GM21423 (cell line): Measurements from ENCODE around the gene LSM12.
A peak's percentile ranks its signal among the peaks of the same experiment; 100 is the strongest.
"Not testable (repeated sequence)": the region's sequence is repeated elsewhere in the genome, so short reads cannot be mapped to it uniquely, and the experiment has no call there.

Experiments used
- ATAC-seq: cut with Tn5 transposase; IDR thresholded peaks from one replicate; pipeline ENCODE4 v1.9.1; 2021; ENCODE audit warnings: mild to moderate bottlenecking, moderate library complexity; ENCODE audit not compliant: unreplicated experiment

The LSM12 gene

DNA sequence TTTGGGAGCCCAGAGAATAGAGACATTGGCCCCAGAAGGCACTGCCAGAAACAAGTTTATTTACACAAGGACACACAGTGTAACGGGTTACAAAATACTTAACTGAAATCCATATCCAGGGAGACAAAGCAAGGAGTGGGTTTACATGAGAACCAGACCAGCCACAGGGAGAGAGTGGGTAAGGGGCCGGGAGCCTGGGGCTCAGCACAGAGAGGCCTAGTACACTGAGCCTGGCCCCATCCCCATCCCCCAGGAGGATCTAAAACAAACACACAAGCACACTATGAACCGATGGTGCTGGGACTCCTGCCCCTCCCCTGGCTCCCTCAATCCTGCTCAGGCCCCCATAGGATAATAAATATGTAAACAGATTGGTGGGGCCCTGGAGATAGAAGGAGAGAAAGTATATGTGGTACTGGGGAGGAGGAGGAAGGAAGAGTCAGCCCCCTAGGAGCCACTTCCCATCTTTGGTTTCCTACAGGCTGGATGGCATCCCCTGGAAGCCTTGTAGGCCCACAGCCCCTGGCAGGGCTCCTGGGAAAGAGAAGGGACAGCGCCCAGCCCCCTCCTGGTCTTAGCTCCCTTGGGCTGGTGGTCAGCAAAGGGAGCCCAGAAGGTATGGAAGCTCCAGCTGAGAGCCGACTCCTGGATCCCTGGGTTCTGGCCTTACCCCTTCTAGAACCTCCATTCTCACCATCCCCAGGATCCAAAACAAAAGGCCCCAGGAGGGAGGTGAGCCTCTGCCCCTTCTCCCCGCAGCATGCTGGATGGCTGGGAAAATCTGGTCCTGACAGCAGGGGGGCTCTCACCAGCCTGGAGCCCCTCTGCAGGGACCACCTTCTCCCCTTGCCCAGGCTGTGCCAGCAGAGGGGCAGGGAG is 10.5 kb upstream of the LSM12 start:
- ATAC-seq = no peak

DNA sequence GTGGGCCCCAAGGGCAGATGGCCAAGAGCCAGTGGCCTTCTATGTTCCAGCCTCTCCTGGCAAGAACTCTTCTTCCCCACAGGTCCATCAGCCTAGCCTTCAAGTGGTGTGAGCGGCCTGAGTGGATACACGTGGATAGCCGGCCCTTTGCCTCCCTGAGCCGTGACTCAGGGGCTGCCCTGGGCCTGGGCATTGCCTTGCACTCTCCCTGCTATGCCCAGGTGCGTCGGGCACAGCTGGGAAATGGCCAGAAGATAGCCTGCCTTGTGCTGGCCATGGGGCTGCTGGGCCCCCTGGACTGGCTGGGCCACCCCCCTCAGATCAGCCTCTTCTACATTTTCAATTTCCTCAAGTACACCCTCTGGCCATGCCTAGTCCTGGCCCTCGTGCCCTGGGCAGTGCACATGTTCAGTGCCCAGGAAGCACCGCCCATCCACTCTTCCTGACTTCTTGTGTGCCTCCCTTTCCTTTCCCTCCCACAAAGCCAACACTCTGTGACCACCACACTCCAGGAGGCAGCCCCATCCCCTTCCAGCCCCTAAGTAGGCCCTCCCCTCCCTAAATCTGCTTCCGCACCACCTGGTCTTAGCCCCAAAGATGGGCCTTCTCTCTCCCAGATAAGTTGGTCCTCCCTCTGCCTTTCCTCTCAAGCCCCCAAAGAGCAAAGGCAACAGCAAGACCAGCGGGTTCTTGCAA is 9.3 kb upstream of the LSM12 start:
- ATAC-seq = no peak

DNA sequence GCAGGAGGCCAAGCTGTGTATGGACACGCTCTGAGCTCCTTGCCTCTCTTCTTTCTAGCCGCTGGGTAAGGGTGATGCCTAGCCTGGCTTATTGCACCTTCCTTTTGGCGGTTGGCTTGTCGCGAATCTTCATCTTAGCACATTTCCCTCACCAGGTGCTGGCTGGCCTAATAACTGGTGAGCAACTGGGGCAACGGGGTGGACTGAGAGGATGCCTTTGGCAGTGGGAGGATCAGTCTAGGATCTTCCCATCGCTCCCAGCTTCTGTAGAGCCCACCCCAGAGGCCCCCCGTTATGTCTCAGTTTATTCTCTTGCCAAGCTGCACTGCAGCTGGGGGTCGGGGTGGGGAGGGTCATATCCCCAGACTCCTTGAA is 8.4 kb upstream of the LSM12 start:
- ATAC-seq = no peak

DNA sequence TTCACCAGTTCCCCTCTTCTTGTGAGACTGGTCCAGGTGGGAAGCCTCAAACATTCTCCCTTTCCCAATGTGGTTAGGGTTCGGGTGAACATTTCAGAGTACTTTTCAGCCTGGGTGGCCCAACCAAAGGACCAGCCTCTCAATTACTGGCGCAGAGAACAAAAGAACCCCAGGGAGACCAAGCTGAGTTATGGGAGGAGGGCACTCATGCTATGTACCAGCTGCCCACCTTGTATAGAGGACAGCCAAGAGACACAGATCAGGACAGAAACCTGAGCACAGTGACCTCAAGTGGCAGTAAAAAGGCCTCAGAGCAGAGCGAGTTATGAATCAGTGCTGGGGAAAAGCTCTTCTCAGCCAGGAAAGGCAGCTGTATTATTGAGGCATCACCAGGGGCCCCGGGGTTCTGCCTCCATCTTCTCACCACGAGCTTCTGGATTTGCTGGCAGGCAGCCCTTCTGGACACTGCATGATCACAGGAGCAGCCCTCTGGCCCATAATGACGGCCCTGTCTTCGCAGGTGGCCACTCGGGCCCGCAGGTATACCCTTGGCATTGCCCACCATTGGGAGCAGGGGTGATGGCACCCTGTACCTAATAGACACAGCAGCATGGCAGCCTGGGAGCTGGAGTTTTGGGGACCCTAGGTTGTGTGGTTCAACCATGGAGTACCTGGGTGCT is 7.9 kb upstream of the LSM12 start:
- no peak for ATAC-seq

DNA sequence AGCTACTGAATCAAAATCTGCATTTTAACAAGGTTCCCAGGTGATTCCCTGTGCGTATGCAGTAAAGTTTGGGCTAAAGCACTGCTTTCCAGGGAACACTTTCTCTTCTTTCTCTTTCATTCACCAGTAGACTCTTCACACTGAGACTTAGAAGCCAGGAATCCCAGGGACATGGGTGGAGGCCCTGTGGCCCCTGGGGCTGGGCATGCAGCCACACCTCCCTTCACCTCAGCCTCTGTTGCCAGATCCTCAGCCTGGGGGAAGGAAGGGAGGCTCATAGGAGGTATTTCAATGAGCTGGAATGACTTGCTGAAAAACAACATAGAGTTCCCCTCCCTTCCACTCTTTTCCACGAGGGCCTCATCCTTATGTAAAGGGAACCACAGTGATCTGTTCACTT is 5.3 kb upstream of the LSM12 start:
- no peak for ATAC-seq

DNA sequence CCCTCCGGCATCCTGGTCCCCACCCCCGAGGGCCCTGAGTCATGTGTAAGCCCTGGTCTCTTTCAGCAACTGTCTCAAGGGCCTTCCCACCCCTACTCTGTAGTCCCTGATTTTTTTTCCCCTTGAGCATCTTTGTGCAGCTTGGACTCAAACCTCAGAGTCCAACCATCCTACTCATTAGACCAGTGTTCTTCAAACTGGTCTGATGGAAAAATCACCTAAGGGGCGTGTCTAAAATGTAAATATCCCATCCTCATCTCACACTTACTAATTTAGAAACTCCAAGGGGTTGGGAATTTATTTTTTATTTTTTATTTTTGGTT is 4.7 kb upstream of the LSM12 start:
- ATAC-seq = peak; percentile 15

DNA sequence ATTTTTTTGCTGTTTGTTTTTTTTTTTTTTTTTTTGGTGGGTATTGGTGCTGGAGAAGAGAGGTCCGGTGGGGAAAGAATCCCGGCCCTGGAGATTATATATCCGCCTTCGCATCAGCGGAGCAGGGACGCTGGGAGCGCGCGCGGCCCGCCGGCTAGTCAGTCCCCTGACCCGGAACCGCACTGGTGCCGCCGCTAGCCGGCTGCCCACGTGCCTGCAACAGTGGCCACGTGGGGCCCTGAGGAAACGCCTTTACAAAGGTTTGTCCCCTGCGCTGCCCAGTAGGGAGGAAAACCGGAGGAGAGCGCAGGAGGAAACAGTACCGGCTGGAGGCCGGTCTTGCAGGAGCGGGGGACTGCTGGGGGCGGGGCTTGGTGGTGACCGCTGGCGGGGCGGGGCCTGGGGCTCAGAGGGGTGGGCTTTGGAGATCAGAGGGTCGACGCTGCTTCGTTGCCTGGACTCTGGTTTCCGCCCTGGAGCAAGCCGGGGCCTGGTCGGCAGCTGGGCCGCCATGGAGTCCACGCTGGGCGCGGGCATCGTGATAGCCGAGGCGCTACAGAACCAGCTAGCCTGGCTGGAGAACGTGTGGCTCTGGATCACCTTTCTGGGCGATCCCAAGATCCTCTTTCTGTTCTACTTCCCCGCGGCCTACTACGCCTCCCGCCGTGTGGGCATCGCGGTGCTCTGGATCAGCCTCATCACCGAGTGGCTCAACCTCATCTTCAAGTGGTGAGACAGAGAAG is 4.2 kb upstream of the LSM12 start, which contains the start of gene G6PC3:
TSS of gene G6PC3 (plus strand) at position 281 of the 743 bp plus-strand sequence. CDS start at position 512, 231 bp downstream.
- peak; percentile 70 for ATAC-seq

DNA sequence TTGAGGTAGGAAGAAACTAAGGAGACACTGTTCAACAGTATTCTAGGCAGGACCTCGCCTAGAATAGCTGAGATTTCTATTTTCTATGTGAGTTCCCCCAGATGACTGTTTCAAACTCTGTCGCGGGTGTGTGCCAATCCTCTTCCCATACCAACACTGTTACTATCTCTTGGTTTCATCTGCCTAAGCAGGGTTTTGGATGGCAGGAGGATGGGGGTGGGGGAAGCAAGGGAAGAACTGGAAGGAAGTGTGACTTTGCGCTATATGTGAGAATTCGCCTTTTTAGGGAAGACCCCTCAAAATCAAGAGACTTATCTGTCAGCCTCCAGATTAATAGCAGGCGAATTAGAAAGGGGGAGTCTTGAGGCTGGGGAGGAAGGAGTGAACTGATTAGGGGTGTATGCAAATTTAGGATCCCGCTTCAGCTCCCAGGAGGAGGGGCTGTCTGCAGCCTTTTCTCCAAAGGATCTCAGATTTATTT is 3.5 kb upstream of the LSM12 start:
- ATAC-seq = no peak

DNA sequence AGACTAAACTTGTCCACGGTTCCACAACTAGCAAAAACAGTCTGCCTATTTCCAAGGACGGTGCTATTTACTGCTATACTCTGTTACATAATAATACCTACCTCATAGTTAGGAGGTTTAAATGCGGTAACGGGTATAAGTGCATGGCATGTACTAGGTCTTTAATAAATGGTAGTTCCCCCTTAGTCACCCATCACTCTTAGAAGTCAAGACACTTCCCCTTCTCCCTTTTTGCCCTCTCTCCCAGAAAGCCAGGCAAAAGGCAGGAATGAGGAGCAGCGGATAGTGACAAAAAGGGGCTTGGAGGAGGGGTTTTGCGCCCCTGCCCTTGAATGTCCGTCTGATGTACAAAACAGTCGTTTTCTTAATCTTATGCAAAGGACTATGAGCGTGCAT is 1.1 kb upstream of the LSM12 start:
- no peak for ATAC-seq

DNA sequence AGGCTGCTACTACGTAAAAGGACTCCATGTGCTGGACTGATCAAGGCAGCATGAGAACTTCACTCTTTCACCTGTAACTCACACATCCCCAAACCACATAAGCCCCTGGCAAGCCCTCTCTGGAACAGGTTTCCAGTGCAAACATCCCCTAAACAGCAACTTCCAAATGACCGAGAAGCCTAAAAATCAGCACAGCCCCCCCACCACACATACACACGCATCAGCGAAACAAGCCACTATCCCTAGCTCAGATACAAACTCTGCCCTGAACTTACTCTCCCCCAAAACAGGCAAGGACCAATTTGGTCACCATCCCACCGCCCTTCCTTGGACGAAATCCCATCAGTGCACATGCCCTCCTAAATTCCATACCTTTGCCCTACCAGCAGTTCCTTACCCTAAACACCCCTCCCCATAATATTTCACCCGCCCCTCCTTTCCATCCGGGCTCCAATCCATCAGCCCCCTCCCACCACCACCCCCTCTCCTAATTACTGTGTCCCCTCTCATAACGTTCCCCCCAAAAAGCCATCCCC is 735 bp downstream of the LSM12 start:
- no peak for ATAC-seq

DNA sequence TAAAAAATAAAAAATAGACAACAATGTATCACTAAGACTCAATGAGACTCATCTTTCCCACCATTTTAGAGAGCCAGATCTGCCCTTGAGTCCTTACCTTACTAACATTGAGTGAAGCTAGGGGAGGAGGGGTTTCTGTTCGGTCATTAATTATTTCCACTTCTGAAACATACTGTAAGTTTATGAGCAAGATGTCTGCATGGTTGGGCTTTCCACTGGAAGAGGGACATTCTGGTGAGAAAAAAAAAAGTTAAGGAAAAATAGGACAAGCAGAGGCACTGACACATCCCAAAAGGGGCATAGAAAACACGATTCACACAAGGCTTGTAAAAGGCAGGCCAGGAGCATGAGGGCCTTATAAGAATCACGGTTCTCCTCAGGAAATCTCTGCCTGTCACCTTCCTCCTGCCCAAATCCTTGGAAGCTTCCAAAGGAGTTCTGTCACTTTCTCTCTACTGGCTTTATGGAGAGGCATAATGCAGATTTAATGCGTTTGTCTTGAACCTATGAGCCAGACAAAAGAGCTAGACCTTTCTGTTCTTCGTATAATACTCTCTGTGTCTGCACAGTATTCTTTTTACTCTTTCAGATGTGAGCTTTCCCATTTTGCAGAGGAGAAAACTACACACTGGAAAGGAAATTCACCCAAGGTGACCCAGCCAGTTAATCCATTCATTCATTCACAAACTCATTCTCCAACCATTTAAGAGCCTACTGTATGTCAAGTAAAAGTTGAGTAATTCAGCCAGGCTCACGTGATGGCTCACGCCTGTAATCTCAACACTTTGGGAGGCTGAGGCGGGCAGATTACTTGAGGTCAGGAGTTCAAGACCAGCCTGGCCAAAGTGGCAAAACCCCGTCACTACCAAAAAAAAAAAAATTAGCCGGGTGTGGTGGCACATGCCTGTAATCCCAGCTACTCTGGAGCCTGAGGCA is 2.5 kb downstream of the LSM12 start:
- ATAC-seq = no peak

DNA sequence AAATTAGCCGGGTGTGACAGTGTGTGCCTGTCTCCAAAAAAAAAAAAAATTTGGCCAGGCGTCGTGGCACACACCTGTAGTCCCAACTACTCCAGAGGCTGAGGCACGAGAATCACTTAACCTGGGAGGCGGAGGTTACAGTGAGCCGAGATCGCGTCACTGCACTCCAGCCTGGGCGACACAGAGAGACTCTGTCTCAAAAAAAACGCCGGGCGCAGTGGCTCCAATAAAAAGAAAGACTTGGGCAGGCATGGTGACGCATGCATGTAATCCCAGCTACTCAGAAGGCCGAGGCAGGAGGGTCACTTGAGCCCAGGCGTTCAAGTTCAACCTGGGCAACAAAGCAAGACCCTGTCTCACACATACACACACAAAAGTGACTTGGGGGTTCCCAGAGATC is 3.6 kb downstream of the LSM12 start:
- no peak for ATAC-seq

DNA sequence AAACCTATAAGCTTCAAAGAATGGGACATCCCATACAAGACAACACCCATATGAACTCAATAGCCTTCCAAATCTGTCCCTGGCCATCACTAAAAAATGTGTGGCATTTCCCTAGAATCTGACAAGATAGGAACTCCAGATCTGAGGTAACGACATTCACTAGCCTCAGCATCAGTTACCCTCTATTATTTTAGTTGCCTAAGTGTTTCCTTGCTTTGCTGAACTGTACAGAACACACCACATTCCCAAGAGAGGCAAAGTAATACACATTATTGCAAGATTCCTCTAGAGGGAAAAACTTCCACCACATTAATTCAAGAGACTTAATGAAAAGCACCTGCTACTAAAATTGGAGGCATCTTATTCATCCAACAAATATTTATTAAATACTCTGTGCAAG is 5.0 kb downstream of the LSM12 start:
- no peak for ATAC-seq

DNA sequence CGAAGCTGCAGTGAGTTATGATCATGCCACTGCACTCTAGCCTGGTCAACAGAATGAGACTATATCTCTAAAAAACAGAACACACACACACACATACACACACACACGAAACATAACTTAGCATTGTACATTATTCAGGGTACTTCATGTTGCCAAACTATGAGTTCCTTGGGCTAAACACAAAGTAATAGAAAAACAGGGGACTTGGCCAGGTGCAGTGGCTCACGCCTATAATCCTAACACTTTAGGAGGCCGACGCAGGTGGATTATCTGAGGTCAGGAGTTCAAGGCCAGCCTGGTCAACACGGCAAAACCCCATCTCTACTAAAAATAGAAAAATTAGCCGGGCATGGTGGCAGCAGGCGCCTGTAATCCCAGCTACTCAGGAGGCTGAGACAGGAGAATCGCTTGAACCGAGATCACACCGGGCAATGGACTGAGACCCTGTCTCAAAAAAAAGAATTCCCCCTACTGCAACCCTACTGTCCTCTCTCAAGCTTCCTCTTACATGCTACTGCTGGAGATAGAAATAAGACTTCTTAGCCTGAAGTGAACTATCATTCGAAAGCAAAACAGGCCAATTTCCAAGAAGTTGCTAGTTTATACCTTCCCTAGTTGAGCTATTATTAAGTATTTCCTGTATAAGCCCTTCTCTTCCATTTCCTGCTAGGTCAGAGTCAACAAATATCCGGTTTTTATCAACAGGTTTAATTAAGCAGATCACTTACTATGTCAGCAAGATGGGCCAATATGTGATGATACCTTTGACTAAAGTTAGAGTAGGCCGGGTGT is 7.2 kb downstream of the LSM12 start:
- ATAC-seq = no peak

DNA sequence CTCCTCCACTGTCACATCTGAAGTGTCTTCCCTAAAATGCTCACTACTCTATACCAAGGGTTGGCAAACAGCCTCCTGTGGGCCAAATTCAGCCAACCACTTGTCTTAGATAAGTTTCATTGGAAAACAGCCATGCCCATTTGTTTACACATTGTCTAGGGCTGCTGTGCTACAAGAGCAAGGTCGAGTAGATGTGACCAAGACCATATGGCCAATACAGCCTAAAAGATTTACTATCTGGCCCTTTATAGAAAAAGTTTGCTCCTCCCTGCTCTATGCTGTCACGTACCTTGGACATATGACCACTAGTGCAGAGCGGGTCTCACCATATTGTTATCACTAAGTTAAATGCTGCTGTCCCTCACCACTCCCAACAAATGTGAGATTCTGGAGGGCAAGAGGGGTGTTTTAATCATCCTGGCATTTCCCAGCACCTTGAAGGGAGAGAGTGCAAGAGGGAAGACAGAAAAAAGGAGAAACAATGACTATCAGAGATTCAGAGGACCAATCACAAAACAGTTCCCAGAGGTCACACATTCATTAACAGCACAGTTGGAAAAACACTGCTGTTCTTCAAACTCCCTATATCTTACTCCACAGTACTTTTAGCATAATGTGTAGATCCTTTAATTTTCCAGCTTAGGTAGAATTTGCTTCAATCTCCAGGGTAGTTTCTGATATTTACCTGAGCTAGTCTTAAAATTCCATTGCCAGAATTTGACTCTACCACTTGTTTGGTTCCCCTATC is 13.2 kb downstream of the LSM12 start:
- no peak for ATAC-seq

DNA sequence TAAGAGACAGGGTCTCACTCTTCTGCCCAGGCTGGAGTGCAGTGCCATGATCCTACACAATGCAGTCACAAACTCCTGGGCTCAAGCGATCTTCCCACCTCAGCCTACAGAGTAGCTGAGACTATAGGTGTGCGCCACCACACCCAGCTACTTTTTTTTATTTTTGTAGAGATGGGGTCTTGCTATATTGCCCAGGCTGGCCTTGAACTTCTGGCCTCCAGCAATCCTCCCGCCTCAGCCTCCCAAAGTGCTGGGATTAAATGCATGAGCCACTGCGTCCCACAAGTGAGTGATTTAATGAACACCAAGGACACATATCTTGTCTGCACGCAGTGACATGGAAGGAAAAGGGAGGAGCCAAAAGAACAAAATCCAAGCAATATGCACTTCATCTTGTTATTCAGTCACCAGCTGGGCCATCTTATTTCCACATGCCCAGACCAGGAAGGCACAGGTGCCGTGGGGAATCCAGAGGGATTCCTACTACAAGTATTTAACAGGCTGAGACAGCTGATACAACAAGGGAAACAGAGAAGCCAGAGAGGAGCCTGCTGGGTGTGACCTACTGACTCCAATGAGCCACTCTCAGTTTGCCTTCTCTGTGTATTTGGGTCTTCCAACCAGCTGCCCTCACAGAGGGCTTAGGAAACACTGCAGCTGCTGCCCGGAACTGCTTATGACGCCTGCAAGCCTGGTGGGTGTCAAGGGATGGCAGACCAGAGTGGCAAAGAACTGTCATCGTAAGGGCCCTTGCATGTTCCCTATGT is 17.0 kb downstream of the LSM12 start:
- no peak for ATAC-seq

DNA sequence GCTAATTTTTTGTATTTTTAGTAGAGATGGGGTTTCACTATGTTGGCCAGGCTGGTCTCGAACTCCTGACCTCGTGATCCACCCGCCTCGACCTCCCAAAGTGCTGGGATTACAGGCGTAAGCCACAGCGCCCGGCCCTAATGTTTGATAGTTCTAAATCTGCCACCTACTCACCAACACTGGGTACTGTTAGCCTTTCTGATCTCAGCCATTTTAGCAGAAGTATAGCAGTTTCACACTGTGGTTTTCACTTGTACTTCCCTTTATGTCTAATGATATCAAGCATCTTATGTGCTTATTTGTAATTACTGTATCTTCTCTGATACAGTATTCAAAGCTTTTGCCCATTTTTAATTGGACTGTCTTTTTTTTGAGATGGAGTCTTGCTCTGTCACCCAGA is 19.6 kb downstream of the LSM12 start:
- ATAC-seq = not testable (repeated sequence)
